Stimulated activated CD4-positive, alpha-beta T cell treated with anti-CD3 and anti-CD28 coated beads, TNF-alpha, amount 100 ng/mL, for 48 hours (primary cell): ENCODE results near the gene TTLL9.

Source experiments
- DNase-seq, 3 donors: peaks; one replicate each; pipeline ENCODE4 v3.0.0-alpha.2; 2020; ENCODE audit warnings: low read depth in 3 of 3

Gene TTLL9

GRCh38 chr20:31977080-31977479, 106.6 kb downstream of the TTLL9 start:
- DNase-seq, result no peak

GRCh38 chr20:31979713-31980426, 109.4 kb downstream of the TTLL9 start:
- DNase-seq, result no peak

GRCh38 chr20:31981784-31982183, 111.3 kb downstream of the TTLL9 start:
- no peak for DNase-seq

- no peak for DNase-seq
These were observed 114.6 kb downstream of the TTLL9 start for GRCh38 chr20:31984981-31985471.

GRCh38 chr20:31987744-31988143, 117.3 kb downstream of the TTLL9 start:
- no peak for DNase-seq

GRCh38 chr20:31988430-31989015, 118.1 kb downstream of the TTLL9 start:
- DNase-seq, result no peak

GRCh38 chr20:31989030-31989645, 118.7 kb downstream of the TTLL9 start:
- DNase-seq, result no peak

- no peak for DNase-seq
These were observed 120.4 kb downstream of the TTLL9 start for GRCh38 chr20:31990641-31991338.

- DNase-seq, result no peak
These were observed 120.9 kb downstream of the TTLL9 start for GRCh38 chr20:31991339-31991705.

- no peak for DNase-seq
These were observed 121.7 kb downstream of the TTLL9 start for GRCh38 chr20:31992086-31992485.
